Uterus (tissue), 4 donors: Measurements from ENCODE around the gene CHST10. TPM values are rescaled to one million over a fixed set of nuclear protein-coding genes. Genes with fewer than 3 reads are reported as not detected.

Experiments used
- DNase-seq, 2 donors: peaks; one replicate each; pipeline ENCODE4 v3.0.0-alpha.2; 2019 to 2020
- H3K27ac ChIP-seq, 2 donors: fragments of 200-600 bp; sonication (generic); 1 replicate in 1 of 2; 2 replicates in 1 of 2; pipeline ENCODE4 v1.5.1; 2016 to 2018
- H3K27me3 ChIP-seq, 2 donors: fragments of 200-600 bp; sonication (generic); one replicate each; pipeline ENCODE4 v1.5.1; 2018 to 2019; ENCODE audit warnings: control low read depth in 1 of 2
- H3K36me3 ChIP-seq, 2 donors: fragments of 200-600 bp; sonication (generic); one replicate each; pipeline ENCODE4 v1.5.1; 2019; ENCODE audit warnings: control low read depth in 1 of 2
- H3K4me1 ChIP-seq, 2 donors: fragments of 200-600 bp; sonication (generic); one replicate each; pipeline ENCODE4 v1.5.1; 2018 to 2019; ENCODE audit warnings: control low read depth in 1 of 2
- H3K4me3 ChIP-seq, 2 donors: fragments of 200-600 bp; sonication (generic); 1 replicate in 1 of 2; 2 replicates in 1 of 2; pipeline ENCODE4 v1.5.1; 2018 to 2019; ENCODE audit warnings: mild to moderate bottlenecking in 1 of 2
- H3K9me3 ChIP-seq, 2 donors: fragments of 200-600 bp; sonication (generic); one replicate each; pipeline ENCODE4 v1.5.1; 2019; ENCODE audit warnings: control low read depth in 1 of 2
- CTCF ChIP-seq, 4 experiments: fragments of 200-600 bp in 2 of 4; fragments of 450-650 bp in 2 of 4; sonication (generic) in 2 of 4; IDR thresholded peaks; one replicate each; pipeline ENCODE4 v1.5.1; 2016 to 2019; ENCODE audit warnings: antibody characterized with exemption in 4 of 4, mild to moderate bottlenecking in 2 of 4, moderate library complexity in 1 of 4
- POLR2A ChIP-seq, 2 donors: fragments of 450-650 bp; IDR thresholded peaks; one replicate each; pipeline ENCODE4 v1.6.1; 2016; ENCODE audit warnings: antibody characterized with exemption in 2 of 2, mild to moderate bottlenecking in 1 of 2, moderate library complexity in 1 of 2
- intact Hi-C: fragments of 100-400 bp; cut with DNase I; formaldehyde crosslinking; loops from one replicate; pipeline ENCODE4 v1.15.1; 2023; ENCODE audit warnings: low total_unique reads
- total RNA-seq, 4 donors: library from RNA; depleted of rRNA in 3 of 4; stranded (reverse); fragments of >200 nt in 3 of 4; gene quantifications; one replicate each; pipeline versions ENCODE4 v1.1.0 to v1.2.4, GENCODE V29; 2014 to 2023
- donor health status: DM: yes; HTN: yes; CAD: no.

The CHST10 gene
- total RNA-seq, 4 donors from 2014 or later = 0.88 to 38.4 (median 18.9) TPM

- Histone ChIP-seq H3K27me3 (no peaks in the 10 kb centered on the region), H3K9me3 (no peaks in the 10 kb centered on the region), H3K4me1 (no peaks in the 10 kb centered on the region), H3K4me3 (no peak overlapping the region), H3K36me3 (no peaks in the 10 kb centered on the region), H3K27ac (no peak overlapping the region)
- intact Hi-C loops = no loop called here
- no peak for DNase-seq
- TF ChIP-seq POLR2A (IDR thresholded peaks at IDR 0.05) (no peak), CTCF (IDR thresholded peaks at IDR 0.05) (no peak)
These were observed 10.4 kb downstream of the CHST10 start for GRCh38 chr2:100407073-100407472.

- Histone ChIP-seq H3K9me3 (no peaks in the 10 kb centered on the region), H3K4me1 (no peaks in the 10 kb centered on the region), H3K27ac (no peak overlapping the region), H3K27me3 (no peaks in the 10 kb centered on the region), H3K4me3 (no peak overlapping the region), H3K36me3 (no peaks in the 10 kb centered on the region)
- no peak for DNase-seq
- TF ChIP-seq CTCF (IDR thresholded peaks at IDR 0.05) (no peak), POLR2A (IDR thresholded peaks at IDR 0.05) (no peak)
- intact Hi-C loops = no loop called here
These were observed 11.4 kb downstream of the CHST10 start for GRCh38 chr2:100406120-100406508.

GRCh38 chr2:100405403-100406119, 11.9 kb downstream of the CHST10 start:
- Histone ChIP-seq H3K9me3 (no peaks in the 10 kb centered on the region), H3K4me1 (no peaks in the 10 kb centered on the region), H3K27ac (no peak overlapping the region), H3K4me3 (no peak overlapping the region), H3K27me3 (no peaks in the 10 kb centered on the region), H3K36me3 (no peaks in the 10 kb centered on the region)
- TF ChIP-seq POLR2A (IDR thresholded peaks at IDR 0.05) (no peak), CTCF (IDR thresholded peaks at IDR 0.05) (no peak)
- intact Hi-C loops = no loop called here
- DNase-seq = no peak

GRCh38 chr2:100404411-100404810, 13.1 kb downstream of the CHST10 start:
- Histone ChIP-seq H3K9me3 (no peaks in the 10 kb centered on the region), H3K4me3 (no peak overlapping the region), H3K27me3 (no peaks in the 10 kb centered on the region), H3K4me1 (no peaks in the 10 kb centered on the region), H3K36me3 (no peaks in the 10 kb centered on the region), H3K27ac (no peak overlapping the region)
- intact Hi-C loops = no loop called here
- TF ChIP-seq CTCF (IDR thresholded peaks at IDR 0.05) (no peak), POLR2A (IDR thresholded peaks at IDR 0.05) (no peak)
- no peak for DNase-seq

GRCh38 chr2:100403722-100404121, 13.7 kb downstream of the CHST10 start:
- DNase-seq = no peak
- intact Hi-C loops = no loop called here
- no peak for TF ChIP-seq POLR2A (IDR thresholded peaks at IDR 0.05)
- Histone ChIP-seq H3K27me3 (no peaks in the 10 kb centered on the region), H3K4me1 (no peaks in the 10 kb centered on the region), H3K27ac (no peak overlapping the region), H3K36me3 (no peaks in the 10 kb centered on the region), H3K4me3 (no peak overlapping the region), H3K9me3 (no peaks in the 10 kb centered on the region)
